LNCAP (cell line): ENCODE measurements around the gene PHTF2.

Experiments used
- CTCF ChIP-seq: fragments of 450-650 bp; IDR thresholded peaks from 2 replicates; pipeline ENCODE4 v1.5.1; 2017; ENCODE audit warnings: mild to moderate bottlenecking

PHTF2 gene

GRCh38 chr7:77980087-77980713, 181.6 kb downstream of the PHTF2 start:
- TF ChIP-seq CTCF = no peak

- TF ChIP-seq CTCF = no peak
Observed at GRCh38 chr7:77982926-77983550, 184.5 kb downstream of the PHTF2 start.

GRCh38 chr7:77983973-77984372, 185.4 kb downstream of the PHTF2 start:
- TF ChIP-seq CTCF = no peak

- no peak for TF ChIP-seq CTCF
Observed at GRCh38 chr7:77985232-77985973, 186.8 kb downstream of the PHTF2 start.

- no peak for TF ChIP-seq CTCF
Observed at GRCh38 chr7:77985974-77986339, 187.4 kb downstream of the PHTF2 start.

- 0 out of 2 replicates have a peak, but pooled peaks have one; percentile 8 for TF ChIP-seq CTCF
Observed at GRCh38 chr7:77989981-77990566, 191.5 kb downstream of the PHTF2 start.

GRCh38 chr7:77991656-77992055, 193.1 kb downstream of the PHTF2 start:
- no peak for TF ChIP-seq CTCF
